GOT3 (cell line): Measurements from ENCODE around the gene SPAG16.
"Not testable (repeated sequence)": the region's sequence is repeated elsewhere in the genome, so short reads cannot be mapped to it uniquely, and the experiment has no call there.

Source experiments
- DNase-seq: peaks from one replicate; lab custom pipeline; 2025; ENCODE audit warnings: mixed read lengths; lab: John Stamatoyannopoulos, UW

Gene SPAG16

DNA sequence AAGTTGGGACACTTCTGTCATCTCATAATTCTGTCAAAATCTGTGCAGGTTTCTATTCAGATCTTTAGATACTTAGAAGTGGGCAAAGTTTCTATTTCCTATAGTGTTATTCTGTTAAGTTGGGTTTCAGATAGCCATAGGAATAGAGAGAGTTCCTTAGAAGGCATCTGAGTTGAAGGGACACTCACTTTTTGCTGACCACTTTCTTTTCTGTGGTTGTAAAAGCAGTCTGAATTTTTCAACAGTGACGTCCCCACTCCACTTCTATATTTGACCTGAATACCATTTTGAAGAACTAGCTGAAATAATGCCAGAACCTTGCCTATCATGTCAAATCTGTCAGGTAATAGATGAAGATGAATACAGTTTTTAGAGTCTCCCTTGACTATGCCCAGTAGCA lies 267.3 kb downstream of the SPAG16 start:
- DNase-seq, result no peak

DNA sequence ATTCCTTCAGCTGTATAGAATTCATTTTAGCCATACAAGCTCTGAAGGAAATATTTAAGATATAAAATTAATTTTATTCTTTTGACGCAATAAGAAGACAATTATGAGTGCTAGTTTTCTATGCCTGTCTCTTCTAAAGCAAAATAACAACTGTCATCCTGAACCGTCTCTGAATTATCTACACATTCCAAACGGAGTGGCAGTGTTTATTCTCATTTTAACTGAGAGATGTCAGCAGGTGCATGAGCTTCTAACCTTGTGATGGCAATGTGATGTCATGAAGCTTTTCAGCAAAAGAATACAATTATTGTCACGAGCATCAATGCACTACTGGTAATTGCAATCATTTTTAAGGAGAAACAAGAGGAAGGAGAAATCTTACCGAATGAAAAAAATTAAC lies 274.8 kb downstream of the SPAG16 start:
- no peak for DNase-seq

DNA sequence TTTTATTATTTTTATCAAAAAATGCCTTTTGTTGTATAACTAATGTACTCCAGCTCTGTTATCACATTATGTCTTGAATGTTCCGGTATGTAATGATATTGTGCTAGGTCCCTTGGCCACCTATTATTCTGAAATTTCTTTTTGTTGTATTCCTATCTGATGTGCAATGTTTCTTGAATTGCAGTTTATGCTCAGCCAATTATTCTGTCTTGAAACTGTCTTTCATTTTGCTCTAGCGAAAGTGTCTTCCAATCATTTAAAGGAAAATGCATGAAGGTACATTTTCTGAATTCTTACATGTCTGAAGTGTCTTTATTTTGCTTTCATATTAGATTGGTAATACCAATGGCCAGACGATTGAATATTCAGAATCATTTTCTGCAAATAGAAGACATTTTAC lies 277.5 kb downstream of the SPAG16 start:
- DNase-seq, result no peak

DNA sequence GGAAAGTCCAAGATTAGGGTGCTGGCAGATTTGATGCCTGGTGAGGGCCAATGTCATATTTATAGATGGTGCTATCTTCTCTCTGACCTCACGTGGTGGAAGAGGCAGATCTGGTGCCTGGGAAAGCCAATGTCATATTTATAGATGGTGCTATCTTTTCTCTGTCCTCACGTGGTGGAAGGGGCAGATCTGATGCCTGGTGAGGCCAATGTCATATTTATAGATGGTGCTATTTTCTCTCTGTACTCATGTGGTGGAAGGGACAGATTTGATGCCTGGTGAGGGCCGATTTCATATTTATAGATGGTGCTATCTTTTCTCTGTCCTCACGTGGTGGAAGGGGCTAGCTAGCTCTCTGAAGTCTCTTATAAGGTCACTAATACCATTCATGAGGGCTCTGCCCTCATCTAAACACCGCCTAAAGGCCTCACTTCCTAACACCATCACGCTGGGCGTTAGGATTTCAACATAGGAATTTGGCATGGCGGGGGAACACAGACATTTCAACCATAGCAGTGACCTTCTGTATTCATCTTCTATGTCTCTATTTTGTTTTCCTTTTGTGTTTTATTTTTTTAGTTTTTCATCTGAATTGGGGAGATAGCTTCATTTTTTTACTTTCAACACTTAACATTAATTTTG lies 278.4 kb downstream of the SPAG16 start:
- no peak for DNase-seq

DNA sequence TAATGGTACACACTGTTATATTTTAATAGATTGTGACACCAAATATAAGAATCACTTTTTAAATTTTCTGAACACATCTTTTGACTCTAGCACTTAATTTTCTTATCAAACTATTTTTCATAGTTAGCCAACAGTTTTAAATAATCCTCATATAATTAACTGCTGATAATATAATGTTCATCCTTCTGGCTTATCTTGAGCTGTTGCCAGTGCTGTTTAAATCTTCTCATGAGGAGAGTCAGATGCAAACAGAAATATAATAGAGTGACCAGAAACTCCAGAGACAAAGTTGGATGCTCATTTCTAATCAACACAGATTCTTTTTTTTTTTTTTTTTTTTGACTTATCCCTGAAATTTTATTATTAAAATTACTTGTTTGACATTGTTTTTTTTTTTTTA lies 282.6 kb downstream of the SPAG16 start:
- DNase-seq, result no peak

DNA sequence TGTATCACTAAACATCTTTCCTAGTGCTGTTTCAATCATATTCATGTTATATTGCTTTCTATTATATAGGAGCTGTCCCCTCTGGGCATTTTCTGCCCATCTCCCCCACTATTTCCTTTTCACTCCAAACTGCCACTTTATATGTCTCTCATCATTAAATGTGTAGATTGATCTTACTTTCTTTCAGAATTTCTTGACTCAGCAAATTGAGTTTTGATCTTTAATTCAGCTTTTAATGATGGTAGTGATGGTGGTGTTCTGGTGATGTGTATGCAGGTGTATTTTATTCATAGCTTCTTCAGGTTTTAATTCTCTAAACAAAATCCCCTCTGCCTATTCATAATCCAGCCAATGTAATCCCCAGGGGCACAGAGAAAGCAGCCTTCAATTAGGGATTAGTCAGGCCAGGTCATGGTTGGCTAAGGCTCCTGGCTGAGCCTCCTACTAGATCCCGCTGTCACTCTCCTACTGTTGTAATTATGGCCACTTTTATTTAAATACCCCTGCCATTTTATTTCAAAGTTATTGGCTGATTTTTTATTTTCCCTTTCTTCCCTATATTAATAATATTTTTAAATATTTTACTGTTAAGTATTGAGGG lies 325.4 kb downstream of the SPAG16 start:
- no peak for DNase-seq

DNA sequence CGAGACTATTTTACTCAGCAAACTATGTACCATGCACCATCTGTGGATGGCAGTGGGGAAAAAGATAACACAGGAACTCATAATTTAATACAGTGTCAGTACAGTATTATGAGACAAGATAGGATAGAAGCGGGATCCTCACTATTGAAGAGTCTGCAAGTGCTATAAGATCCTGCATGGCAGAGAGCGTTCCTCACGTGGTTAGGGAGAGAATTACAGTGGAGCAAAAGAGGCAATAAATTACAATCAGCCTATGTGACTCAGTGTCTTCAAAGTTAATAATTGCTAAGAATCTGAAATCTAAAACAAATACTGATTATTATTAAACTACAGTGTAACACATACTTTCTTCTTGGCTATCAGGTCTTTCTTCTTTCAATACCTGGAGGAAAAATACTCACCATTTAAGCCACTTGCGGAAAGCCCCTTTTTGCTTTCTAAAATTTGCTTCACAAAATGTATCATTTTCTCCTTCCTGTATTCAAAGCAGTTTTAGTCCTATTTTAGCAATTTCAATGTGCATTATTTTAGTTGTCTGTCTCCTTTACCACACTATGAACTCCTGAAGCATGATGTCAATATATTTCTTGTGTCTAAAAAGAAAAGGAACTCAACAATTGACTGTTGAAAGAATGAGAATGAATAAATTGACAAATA lies 342.9 kb downstream of the SPAG16 start:
- no peak for DNase-seq

DNA sequence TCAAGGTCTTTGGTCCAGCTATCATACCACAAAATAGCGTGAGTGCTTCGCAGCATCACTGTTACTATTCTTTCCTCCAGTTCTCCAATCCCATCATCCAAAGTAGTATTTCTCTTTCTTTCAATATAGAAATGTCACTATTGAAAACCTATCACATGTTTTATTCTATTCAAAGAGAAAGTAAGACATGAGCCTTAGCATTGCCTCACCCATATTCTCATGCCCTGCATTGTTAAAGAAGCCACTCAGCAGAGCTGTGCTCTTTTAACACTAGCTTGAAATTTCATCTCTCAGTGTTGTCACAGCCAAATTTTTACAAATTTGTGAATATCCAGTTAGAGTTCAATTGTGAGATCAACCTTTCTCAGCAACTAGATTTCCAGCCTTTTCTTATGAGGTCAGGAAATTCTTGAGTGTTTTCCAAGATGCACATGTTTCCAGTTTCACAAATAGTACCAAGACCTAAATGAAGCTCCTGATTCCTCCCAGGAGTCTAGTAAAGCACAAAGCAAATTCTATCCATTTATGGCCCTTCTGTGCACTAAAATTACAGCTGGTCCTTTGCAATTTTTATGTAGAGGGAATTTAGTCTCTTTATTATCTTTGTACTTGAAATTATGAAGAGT lies 343.7 kb downstream of the SPAG16 start:
- DNase-seq, result no peak

DNA sequence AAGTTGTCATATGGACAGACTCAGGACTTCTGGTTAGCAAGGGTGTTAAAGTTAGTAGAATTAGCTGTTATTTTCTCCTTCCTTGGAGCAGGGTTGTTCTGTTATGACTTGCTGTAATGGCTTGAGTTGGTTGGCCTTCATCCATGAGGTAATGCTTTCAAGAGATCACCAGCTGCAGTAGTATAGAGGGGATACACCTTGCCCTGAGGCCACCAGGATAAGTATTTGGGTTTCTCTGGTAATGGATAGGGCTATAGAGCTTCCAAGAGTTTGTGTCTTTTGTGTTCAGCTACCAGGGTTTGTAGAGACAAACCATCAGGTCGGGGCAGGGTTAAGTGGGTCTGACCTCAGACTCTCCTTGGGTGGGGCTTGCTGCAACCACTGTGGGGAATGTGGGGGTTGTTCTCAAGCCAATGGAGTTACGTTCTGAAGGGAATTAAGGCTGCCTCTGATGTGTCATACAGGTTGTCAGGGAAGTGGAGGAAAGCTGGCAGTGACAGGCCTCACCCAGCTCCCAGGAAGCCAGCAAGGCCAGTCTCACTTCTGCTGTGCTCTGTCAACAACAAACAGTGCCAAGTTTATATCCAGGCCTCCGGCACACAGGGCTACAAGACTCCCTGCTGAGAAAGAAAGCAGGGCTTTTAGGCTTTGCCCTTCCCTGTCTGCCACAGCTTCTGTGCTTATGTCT lies 356.6 kb downstream of the SPAG16 start:
- no peak for DNase-seq

DNA sequence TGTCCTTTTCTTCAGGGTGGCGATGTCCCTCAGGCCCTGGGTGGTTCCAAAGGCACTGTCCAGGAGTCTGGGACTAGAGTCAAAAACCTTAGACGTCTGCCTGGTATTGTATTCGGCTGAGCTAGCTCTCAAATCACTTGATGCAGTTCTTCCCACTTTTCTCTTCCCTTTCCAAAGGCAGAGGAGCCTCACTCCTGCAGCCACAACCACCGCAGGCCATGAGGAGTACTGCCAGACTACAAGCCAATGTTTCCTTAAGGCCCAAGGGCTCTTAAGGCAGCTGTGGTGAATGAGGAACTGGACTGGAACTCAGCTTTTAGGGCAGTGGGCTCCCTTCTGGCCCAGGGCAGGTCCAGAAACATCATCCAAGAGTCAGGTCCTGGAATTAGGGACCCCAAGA lies 360.7 kb downstream of the SPAG16 start:
- no peak for DNase-seq

DNA sequence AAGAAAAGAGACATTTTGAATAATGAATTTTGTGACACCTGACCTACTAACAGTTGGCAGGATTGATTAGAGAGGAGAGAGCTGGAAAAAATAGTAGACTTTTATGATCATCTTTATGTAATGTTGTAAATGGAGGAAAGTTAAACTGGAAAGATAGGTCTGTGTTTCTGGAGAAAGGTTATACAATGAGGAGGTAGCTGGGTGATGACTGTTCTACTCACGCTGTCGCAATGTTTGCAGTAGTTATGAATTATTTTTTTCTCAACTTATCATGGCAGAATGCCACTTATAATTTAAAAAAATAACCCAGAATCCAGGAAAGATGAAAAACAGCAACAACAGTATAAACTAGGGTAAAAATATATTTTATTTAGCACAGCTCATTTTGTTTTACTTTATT lies 364.9 kb downstream of the SPAG16 start:
- DNase-seq, result no peak

DNA sequence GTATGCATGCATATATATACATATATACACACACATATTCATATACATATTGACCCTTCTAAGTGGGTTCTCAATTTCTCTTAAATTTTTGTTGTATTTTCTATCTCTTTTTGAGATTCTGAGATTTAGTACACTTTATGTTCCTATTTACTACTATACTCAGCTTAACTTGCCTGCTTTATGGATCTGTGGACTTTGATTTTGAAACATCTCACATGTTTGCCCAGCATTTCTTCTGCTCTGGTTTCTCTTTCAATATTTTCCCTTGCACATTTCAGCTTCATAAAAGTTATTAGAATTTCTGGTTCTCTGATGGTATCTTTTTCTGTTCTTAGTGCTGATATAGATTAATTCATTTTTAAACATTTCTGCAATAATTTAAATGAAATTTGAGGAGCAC lies 380.6 kb downstream of the SPAG16 start:
- DNase-seq, result no peak

DNA sequence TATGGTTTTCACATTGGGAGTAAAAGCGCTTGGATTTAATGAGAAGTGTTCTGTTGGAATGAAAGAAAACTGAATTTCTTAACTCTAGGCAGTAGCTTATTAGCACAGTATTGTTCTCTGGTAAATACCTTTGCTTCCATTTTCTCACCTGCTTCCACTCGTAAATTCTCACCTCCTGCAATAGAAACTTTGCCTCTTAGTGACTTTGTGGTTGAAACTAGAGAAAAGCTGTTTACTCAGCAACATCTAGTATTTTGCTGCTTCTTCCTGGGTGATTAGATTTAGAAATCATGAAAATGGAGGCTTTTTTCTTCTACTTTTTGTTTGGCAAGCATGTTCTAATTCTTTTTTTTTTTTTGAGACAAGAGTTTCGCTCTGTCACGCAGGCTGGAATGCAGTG lies 385.4 kb downstream of the SPAG16 start:
- DNase-seq, result no peak

DNA sequence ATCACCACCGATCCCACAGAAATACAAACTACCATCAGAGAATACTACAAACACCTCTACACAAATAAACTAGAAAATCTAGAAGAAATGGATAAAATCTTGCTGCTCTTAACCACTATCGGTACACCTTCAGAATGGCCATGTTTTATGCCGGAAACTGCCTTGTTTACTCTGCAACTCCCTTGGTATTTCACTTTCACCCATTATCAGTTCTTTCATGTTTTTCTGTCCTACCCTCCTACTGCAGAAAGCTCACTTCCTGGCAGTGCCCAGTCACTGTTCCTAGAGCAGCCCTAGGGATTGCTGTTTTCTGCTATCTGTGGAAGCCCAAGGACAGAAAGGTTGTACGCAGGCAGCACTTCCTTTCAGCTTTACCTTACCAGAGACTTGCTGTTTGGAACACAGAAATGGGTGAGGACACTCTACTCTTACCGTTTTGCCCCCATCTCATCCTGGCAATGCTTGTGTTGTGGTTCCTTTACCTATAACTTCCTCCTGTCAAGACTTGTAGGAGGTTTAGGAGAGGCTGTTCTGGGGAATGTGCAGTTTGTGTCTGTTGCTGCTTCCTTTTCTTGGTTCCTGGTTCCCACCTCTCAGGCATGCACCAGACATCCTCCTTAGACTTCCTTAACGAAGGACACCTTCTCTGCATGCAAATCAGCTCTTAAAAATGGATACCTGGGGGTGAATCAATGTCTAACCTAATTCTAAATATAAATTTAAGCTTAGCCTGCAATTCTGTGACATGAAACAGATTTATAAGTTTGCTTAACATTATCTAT lies 394.4 kb downstream of the SPAG16 start:
- DNase-seq, result no peak

DNA sequence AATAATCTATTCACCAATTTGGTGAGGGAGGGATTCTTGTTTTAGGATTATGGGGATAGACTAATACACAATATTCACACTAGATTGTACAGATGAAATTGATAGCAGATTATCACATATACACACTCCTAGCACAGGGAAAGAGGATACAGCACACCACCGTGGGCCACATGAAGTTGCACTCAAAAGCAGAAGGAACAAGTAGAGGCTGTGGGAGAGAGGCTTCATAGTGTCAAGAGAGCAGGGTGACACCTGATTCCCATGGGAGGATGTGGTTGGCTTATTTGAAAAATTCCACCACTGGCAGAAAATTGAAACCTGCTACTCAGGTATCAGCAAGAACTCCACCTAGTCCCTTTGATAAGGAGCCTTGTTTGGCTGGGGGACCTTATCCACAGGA lies 395.6 kb downstream of the SPAG16 start:
- no peak for DNase-seq

DNA sequence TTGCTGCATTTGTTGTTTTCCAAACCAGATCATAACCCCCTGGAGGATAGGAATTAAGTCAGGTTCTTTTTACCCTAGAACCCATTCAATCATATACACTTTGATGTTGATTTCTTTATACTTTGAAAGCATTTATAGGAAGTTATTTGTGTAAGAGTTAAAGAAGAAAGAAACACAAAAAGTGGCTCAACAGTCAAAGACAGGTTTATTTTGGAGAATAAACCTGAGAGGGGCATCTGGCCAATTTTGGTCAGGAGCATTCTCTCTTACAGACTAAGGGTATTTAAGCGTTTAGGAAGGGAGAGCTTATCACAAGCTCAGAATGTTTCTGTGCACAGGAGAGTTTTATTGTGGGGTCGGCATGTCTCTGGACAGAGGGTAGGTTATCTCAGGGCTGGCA lies 398.0 kb downstream of the SPAG16 start:
- DNase-seq, result no peak

DNA sequence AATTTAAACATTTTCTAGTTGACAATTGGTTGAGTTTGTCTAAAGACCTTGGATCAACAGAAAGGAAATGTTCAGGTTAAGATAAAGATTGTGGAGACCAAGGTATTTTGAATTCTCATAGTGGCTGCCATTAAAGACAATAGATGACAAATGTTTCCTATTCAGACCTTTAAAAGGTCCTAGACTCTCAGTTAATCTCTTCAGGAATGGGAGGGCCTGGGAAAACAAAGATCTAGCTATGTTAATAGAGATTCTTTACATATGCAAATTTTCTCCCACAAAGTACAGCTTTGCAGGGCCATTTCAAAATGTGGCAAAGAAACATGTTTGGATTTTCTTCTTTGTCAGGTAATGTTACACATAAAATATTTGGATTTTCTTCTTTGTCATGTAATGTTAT lies 403.9 kb downstream of the SPAG16 start:
- no peak for DNase-seq

DNA sequence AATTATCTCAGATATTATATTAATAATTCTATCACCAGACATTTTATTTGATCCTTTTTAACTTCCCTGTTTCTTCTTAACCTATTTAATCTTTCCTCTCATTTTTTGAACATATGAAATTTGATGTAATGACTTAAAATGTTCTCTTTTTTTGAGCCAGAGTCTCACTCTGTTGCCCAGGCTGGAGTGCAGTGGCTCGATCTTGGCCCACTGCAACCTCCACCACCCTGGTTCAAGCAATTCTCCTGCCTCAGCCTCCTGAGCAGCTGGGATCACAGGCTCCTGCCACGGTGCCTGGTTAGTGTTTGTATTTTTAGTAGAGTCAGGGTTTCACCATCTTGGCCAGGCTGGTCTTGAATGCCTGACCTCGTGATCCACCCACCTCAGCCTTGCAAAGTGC lies 404.6 kb downstream of the SPAG16 start:
- DNase-seq, result not testable (repeated sequence)

DNA sequence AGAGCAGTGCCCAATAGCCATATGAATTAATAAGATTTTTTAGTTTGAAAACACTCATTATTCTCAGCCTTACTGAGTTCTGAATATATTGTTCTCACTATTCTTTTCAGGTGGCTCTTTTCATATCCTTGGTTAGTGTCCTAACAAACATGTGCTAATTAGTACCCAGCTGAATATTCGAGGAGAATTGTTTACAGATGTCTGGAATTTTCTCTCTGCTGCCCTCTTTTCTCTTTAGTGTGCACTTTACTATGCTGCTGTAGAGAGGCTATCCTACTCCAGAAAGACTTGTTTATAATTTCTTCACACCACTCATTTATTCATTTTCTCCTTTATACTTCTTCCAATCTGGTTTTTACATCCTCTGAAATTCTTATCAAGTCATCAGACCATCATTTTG lies 405.3 kb downstream of the SPAG16 start:
- DNase-seq, result no peak

DNA sequence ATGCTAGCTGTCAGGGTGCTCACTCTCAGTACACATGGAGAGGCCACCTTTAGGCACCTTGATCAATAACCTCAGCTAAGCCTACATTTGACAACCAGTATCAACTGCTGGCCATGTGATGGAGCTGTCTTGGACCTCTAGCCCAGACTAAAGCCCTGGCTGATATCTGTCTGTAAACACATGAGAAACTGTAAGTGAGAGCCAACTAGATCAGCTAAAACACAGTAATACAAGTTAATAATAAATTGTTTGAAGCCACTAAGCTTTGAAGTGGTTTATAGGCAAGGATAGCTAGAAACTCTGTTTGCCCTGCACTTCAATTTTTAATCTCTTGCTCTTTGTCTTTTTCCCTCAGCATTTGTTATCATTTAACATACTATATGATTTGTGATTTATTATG lies 407.1 kb downstream of the SPAG16 start:
- DNase-seq, result no peak

DNA sequence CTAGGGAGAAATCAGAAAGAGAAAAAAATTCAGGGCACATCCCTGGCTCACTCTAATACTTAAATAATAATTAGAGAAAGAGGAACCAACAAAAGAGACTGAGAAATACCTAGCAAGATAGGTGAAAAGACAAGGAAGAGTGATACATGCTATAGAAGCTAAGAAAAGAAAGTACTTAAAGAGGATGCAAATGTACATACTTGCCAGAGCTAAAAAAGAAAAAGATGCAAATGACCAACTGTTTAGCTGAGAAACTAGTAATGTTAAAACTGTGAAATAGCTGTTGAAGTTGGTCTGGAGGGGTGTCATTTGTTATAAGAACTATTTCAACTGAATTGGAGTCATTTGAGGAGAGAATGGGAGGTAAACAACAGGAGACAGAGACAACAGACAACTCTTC lies 412.2 kb downstream of the SPAG16 start:
- DNase-seq, result no peak

DNA sequence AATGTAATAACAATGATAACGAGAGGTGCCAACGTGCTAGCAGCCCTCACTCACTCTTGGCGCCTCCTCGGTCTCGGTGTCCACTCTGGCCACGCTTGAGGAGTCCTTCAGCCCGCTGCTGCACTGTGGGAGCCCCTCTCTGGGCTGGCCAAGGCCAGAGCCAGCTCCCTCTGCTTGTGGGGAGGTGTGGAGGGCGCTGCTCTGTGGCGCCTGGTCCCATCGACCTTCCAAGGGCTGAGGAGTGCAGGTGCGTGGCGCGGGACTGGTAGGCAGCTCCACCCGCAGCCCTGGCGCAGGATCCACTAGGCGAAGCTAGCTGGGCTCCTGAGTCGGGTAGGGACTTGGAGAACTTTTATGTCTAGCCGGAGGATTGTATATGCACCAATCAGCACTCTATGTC lies 417.1 kb downstream of the SPAG16 start:
- not testable (repeated sequence) for DNase-seq
